ENCODE results near the gene CDYL.

CDYL gene

DNA sequence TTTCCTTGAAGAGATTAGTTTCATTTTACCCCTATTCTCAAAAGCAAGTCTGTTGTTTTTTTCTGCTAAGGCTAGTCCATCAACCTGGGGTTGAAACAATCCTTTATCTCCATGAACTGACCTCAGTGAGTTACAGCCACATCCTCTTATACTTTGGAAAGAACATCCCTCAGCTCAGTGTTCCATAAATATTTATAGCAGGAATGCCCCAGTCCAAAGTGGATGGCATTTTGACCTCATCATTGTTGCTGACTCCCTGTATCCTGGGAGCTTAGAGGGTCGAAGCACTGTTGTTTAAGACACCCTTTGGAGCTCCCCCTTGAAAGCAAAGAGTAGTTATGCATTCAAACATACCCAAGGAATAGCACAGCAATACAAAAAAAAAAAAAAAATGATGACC, 16.2 kb upstream of the CDYL start:
- no peaks in the 10 kb centered on the region for H3K4me1 ChIP-seq (ENCODE audit: control insufficient read depth in 1 of 2, insufficient read depth in 1 of 2, low read depth in 1 of 2, low read length in 1 of 2)
- H3K9me3 ChIP-seq, result no peaks in the 10 kb centered on the region
- no peak overlapping the region for H3K27ac ChIP-seq
- no peak overlapping the region for H3K4me3 ChIP-seq (ENCODE audit: low read depth in 1 of 2, low read length in 1 of 2)
- TF ChIP-seq, protein P1, sequence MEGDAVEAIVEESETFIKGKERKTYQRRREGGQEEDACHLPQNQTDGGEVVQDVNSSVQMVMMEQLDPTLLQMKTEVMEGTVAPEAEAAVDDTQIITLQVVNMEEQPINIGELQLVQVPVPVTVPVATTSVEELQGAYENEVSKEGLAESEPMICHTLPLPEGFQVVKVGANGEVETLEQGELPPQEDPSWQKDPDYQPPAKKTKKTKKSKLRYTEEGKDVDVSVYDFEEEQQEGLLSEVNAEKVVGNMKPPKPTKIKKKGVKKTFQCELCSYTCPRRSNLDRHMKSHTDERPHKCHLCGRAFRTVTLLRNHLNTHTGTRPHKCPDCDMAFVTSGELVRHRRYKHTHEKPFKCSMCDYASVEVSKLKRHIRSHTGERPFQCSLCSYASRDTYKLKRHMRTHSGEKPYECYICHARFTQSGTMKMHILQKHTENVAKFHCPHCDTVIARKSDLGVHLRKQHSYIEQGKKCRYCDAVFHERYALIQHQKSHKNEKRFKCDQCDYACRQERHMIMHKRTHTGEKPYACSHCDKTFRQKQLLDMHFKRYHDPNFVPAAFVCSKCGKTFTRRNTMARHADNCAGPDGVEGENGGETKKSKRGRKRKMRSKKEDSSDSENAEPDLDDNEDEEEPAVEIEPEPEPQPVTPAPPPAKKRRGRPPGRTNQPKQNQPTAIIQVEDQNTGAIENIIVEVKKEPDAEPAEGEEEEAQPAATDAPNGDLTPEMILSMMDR (IDR thresholded peaks at IDR 0.05), result no peak
- H3K36me3 ChIP-seq, result no peaks in the 10 kb centered on the region
- peaks cover 13% of the 10 kb centered on the region for H3K27me3 ChIP-seq

DNA sequence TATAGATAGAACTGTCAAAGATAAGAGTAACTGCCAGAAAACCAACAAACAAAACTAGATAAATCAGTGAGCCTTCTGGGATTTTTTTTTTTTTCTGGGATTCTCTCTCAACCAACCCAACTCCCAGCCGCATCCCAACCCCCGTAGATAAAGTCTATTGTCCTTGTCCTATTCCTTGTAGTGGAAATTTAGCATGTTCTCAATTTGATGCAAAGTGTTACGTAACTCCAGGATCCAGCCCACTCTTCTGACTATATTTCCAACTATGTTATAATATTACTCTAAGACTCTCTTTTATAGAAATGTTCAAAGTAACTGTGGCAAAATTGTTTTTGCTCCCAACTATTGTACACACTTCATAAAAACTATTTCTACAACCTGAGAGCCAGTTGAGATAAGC, 15.4 kb upstream of the CDYL start:
- Histone ChIP-seq H3K9me3 (no peaks in the 10 kb centered on the region), H3K4me3 (ENCODE audit: low read depth in 1 of 2, low read length in 1 of 2) (no peak overlapping the region), H3K36me3 (no peaks in the 10 kb centered on the region), H3K27me3 (peaks cover 7% of the 10 kb centered on the region), H3K27ac (no peak overlapping the region), H3K4me1 (ENCODE audit: control insufficient read depth in 1 of 2, insufficient read depth in 1 of 2, low read depth in 1 of 2, low read length in 1 of 2) (no peaks in the 10 kb centered on the region)
- TF ChIP-seq, protein P1 (IDR thresholded peaks at IDR 0.05), result no peak

DNA sequence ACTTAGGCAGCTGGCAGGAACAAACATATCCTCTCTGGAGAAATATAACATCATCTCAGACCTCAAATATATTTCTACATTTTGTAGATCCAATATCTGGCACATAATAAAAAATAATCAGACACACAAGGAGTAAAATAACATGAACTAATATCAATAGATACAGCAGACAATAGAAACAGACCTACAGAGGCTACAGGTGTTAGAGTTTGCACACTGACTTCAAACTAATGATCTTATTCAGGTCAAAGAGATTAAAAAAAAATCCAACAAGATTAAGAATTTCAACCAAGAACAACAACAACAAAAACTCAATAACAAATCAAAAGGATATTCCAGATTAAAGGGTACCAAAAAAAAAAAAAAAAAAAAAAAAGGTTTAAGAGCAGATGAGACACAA, 13.9 kb upstream of the CDYL start:
- no peaks in the 10 kb centered on the region for H3K9me3 ChIP-seq
- peaks cover 1% of the 10 kb centered on the region for H3K27me3 ChIP-seq
- no peak overlapping the region for H3K27ac ChIP-seq
- no peaks in the 10 kb centered on the region for H3K36me3 ChIP-seq
- TF ChIP-seq, protein P1 (IDR thresholded peaks at IDR 0.05), result no peak
- no peak overlapping the region for H3K4me3 ChIP-seq (ENCODE audit: low read depth in 1 of 2, low read length in 1 of 2)
- H3K4me1 ChIP-seq (ENCODE audit: control insufficient read depth in 1 of 2, insufficient read depth in 1 of 2, low read depth in 1 of 2, low read length in 1 of 2), result no peaks in the 10 kb centered on the region

DNA sequence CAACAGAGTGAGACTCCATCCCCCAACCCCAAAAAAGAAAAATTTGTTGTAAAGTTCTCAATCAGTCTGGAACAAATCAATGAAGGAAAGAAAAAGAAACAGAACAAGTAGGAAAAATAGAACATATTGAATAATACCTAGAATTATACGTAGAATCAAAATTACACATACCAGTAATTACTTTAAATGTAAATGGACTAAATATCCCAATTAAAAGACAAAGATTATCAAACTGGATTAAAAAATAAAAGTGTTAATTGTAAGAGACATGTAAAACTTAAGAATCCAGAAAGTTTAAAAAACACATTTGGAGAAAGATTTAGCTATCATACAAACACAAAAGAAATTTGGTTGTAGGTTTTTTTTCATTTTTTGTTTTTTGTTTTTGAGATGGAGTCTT, 12.3 kb upstream of the CDYL start:
- Histone ChIP-seq H3K9me3 (no peaks in the 10 kb centered on the region), H3K4me3 (ENCODE audit: low read depth in 1 of 2, low read length in 1 of 2) (no peak overlapping the region), H3K27me3 (peaks cover 8% of the 10 kb centered on the region), H3K4me1 (ENCODE audit: control insufficient read depth in 1 of 2, insufficient read depth in 1 of 2, low read depth in 1 of 2, low read length in 1 of 2) (no peaks in the 10 kb centered on the region), H3K27ac (no peak overlapping the region), H3K36me3 (no peaks in the 10 kb centered on the region)
- TF ChIP-seq, protein P1 (IDR thresholded peaks at IDR 0.05), result no peak

DNA sequence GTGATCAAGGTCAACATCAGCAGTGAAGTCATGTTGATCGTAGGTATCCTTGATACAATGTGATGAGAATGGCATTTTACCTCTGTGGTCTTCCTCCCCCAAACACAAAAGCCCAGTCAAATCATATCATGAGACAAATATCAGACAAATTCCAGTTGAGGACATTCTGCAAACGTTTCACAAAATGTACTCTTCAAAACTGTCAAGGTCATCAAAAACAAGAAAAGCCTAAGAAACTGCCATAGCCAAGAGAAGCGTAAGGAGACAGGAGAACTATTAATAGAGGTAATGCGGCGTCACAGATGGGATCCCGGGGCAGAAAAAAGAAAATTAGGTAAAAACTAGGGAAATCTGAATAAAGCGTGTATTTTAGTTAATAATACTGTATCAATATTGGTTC, 7.4 kb upstream of the CDYL start:
- Histone ChIP-seq H3K9me3 (no peaks in the 10 kb centered on the region), H3K36me3 (no peaks in the 10 kb centered on the region), H3K4me1 (ENCODE audit: control insufficient read depth in 1 of 2, insufficient read depth in 1 of 2, low read depth in 1 of 2, low read length in 1 of 2) (no peaks in the 10 kb centered on the region), H3K27ac (no peak overlapping the region), H3K4me3 (ENCODE audit: low read depth in 1 of 2, low read length in 1 of 2) (no peak overlapping the region), H3K27me3 (peaks cover 32% of the 10 kb centered on the region)
- TF ChIP-seq, protein P1 (IDR thresholded peaks at IDR 0.05), result no peak

DNA sequence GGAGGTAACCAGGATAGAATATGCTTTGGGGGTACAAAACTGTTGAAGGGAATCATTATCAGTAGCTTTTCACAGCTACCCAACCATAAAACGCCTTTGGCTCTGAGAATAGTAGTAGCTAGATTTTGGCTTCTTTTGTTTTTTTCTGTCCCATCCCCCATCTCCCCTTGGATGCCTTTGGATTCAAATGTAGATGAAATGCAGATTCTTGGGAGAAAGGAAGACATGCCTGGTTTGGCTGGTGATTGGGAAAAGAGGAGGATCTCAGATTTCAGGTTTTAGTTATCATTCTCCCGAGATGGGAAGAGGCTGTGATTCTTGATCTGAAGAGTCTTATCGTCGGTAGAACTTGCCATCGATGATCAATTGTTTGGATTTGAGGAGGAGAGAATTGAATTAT, 3.5 kb upstream of the CDYL start:
- no peaks in the 10 kb centered on the region for H3K9me3 ChIP-seq
- TF ChIP-seq, protein P1 (IDR thresholded peaks at IDR 0.05), result no peak
- H3K4me3 ChIP-seq (ENCODE audit: low read depth in 1 of 2, low read length in 1 of 2), result no peak overlapping the region
- peaks cover 42% of the 10 kb centered on the region for H3K27me3 ChIP-seq
- no peaks in the 10 kb centered on the region for H3K36me3 ChIP-seq
- peaks cover 14 to 15% of the 10 kb centered on the region in 2 experiments for H3K4me1 ChIP-seq (ENCODE audit: control insufficient read depth in 1 of 2, insufficient read depth in 1 of 2, low read depth in 1 of 2, low read length in 1 of 2)
- H3K27ac ChIP-seq, result no peak overlapping the region

All from neutrophil (primary cell).